WTC11 (cell line): ENCODE results near the gene KRT7.

Experiments used
- CTCF ChIP-seq: fragments of 200-600 bp; IDR thresholded peaks from 2 replicates; pipeline ENCODE4 v1.8.0; 2022; ENCODE audit warnings: antibody characterized with exemption
- E2F1 ChIP-seq: sonication (generic); formaldehyde crosslinking; IDR thresholded peaks from 2 replicates; pipeline ENCODE4 v1.8.0; 2022; ENCODE audit warnings: mild to moderate bottlenecking, missing genetic modification reagents
- E2F4 ChIP-seq: sonication (generic); formaldehyde crosslinking; IDR thresholded peaks from 2 replicates; pipeline ENCODE4 v1.8.1; 2022; ENCODE audit warnings: low read depth, mild to moderate bottlenecking, moderate library complexity, missing genetic modification reagents, borderline replicate concordance
- GTF2I ChIP-seq: fragments of 250-450 bp; sonication (Bioruptor Pico); conservative IDR thresholded peaks from 2 replicates; pipeline ENCODE4 v1.4.0; 2021; ENCODE audit warnings: mild to moderate bottlenecking
- HMGA2 ChIP-seq: fragments of 250-450 bp; sonication (Bioruptor Pico); IDR thresholded peaks from 2 replicates; pipeline ENCODE4 v1.4.0; 2021; ENCODE audit warnings: mild to moderate bottlenecking, moderate library complexity
- JUN ChIP-seq: sonication (generic); formaldehyde crosslinking; IDR thresholded peaks from 2 replicates; pipeline ENCODE4 v1.8.0; 2023; ENCODE audit warnings: mild to moderate bottlenecking, missing genetic modification reagents
- NFE2L1 ChIP-seq: sonication (generic); formaldehyde crosslinking; IDR thresholded peaks from 2 replicates; pipeline ENCODE4 v1.8.1; 2023; ENCODE audit warnings: missing genetic modification reagents
- PRRX2 ChIP-seq: fragments of 250-450 bp; sonication (Bioruptor Pico); IDR thresholded peaks from 2 replicates; pipeline ENCODE4 v1.8.0; 2021; ENCODE audit warnings: mild to moderate bottlenecking
- RELA ChIP-seq: sonication (generic); formaldehyde crosslinking; IDR thresholded peaks from 2 replicates; pipeline ENCODE4 v1.8.1; 2022; ENCODE audit warnings: missing genetic modification reagents, mild to moderate bottlenecking, borderline replicate concordance
- SOX15 ChIP-seq: fragments of 250-450 bp; sonication (Bioruptor Pico); IDR thresholded peaks from 2 replicates; pipeline ENCODE4 v1.9.0; 2021; ENCODE audit warnings: mild to moderate bottlenecking
- SP1 ChIP-seq: sonication (generic); formaldehyde crosslinking; conservative IDR thresholded peaks from 2 replicates; pipeline ENCODE4 v1.8.1; 2022; ENCODE audit warnings: missing genetic modification reagents
- STAT6 ChIP-seq: sonication (generic); formaldehyde crosslinking; conservative IDR thresholded peaks from 2 replicates; pipeline ENCODE4 v1.8.1; 2023; ENCODE audit warnings: mild to moderate bottlenecking, low read depth, missing genetic modification reagents, moderate library complexity
- TEAD4 ChIP-seq: sonication (generic); formaldehyde crosslinking; IDR thresholded peaks from 2 replicates; pipeline ENCODE4 v1.8.0; 2022; ENCODE audit warnings: mild to moderate bottlenecking, missing genetic modification reagents
- TP53 ChIP-seq: sonication (generic); formaldehyde crosslinking; IDR thresholded peaks from 2 replicates; pipeline ENCODE4 v1.8.1; 2023; ENCODE audit warnings: mild to moderate bottlenecking, missing genetic modification reagents

GRCh38 chr12:52206304-52207040 lies 26.6 kb upstream of the KRT7 start:
- no peak for TF ChIP-seq CTCF
- TF ChIP-seq E2F4 (CRISPR knock-in tag): no peak
- TF ChIP-seq STAT6: no peak
- no peak for TF ChIP-seq HMGA2 (CRISPR knock-in tag)
- no peak for TF ChIP-seq JUN (CRISPR knock-in tag)
- no peak for TF ChIP-seq PRRX2
- TF ChIP-seq TEAD4 (CRISPR knock-in tag): no peak
- TF ChIP-seq RELA (CRISPR knock-in tag): no peak
- no peak for TF ChIP-seq GTF2I (CRISPR knock-in tag)
- no peak for TF ChIP-seq NFE2L1 (CRISPR knock-in tag)
- no peak for TF ChIP-seq SOX15 (CRISPR knock-in tag)
- no peak for TF ChIP-seq SP1 (CRISPR knock-in tag)
- TF ChIP-seq TP53 (CRISPR knock-in tag): no peak
- no peak for TF ChIP-seq E2F1 (CRISPR knock-in tag)
